HL-60 (cell line): ENCODE measurements around the gene PLPP3.
A peak's percentile ranks its signal among the peaks of the same experiment; 100 is the strongest.

Experiments used
- DNase-seq, 2 experiments: peaks; one replicate each; pipeline ENCODE4 v3.0.0-alpha.2; 2010 to 2020; ENCODE audit warnings: low read depth in 1 of 2, low spot score in 1 of 2
- H3K27ac ChIP-seq: fragments of 250-450 bp; sonication (Bioruptor Pico); replicated peaks from 2 replicates; pipeline ENCODE4 v1.5.1; 2020; ENCODE audit warnings: mild to moderate bottlenecking, moderate library complexity
- H3K27me3 ChIP-seq: fragments of 250-450 bp; sonication (Bioruptor Pico); 2 replicates; pipeline ENCODE4 v1.5.1; 2021; ENCODE audit warnings: mild to moderate bottlenecking, moderate library complexity; ENCODE audit not compliant: insufficient read depth, poor library complexity, severe bottlenecking
- H3K4me3 ChIP-seq: replicated peaks from 2 replicates; pipeline ENCODE4 v1.5.1; 2011; ENCODE audit warnings: mild to moderate bottlenecking, control low read depth, low read length; ENCODE audit not compliant: insufficient read depth
- GABPA ChIP-seq: IDR thresholded peaks from 2 replicates; pipeline ENCODE4 v1.6.1; 2012; ENCODE audit warnings: low read depth
- POLR2AphosphoS5 ChIP-seq: IDR thresholded peaks from 2 replicates; pipeline ENCODE4 v1.6.1; 2012; ENCODE audit warnings: low read depth
- SPI1 ChIP-seq: IDR thresholded peaks from 2 replicates; pipeline ENCODE4 v1.6.1; 2012; ENCODE audit warnings: low read depth, mild to moderate bottlenecking, borderline replicate concordance
- TF ChIP-seq, protein P1 (sequence below): IDR thresholded peaks from 2 replicates; pipeline ENCODE4 v1.6.1; 2012; ENCODE audit warnings: low read depth; ENCODE audit not compliant: insufficient replicate concordance
- TF ChIP-seq, protein P2 (sequence below): IDR thresholded peaks from one replicate; pipeline ENCODE4 v1.5.1; 2011; ENCODE audit warnings: low read length, control low read depth, inconsistent platforms; ENCODE audit not compliant: insufficient read depth

The PLPP3 gene

DNA sequence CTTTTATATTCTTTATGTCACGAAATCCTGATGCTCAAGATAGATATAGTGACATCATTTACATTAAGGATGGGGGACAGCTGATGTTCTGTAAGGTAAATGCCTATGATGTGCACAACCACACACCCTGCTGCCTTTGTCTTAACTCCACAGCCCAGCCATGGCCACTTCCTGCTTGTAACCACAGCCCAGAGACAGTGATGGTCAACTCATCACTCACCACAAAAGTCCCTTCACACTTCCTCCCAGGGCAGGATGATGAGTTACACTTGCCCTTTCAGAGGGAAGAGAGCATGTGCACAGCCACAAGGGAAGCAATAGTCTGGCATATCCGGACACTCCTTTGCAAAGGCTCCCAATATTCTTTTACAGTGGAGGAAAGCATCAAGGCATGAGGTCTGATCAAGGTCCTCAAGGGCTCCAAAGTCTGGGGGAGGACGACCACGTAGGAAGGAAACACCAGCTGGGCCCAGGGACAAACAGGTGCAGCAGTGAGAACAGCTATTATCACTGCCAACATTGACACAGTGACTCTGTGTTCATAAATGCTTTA lies 53.8 kb downstream of the PLPP3 start:
- Histone ChIP-seq H3K27me3 (peaks cover 5% of the 10 kb centered on the region), H3K27ac (no peak overlapping the region), H3K4me3 (no peak overlapping the region)
- peak; percentile 21 to 57 for DNase-seq
- peak; percentile 91 for TF ChIP-seq SPI1
- peak; percentile 98 for TF ChIP-seq POLR2AphosphoS5
- no peak for TF ChIP-seq GABPA
- TF ChIP-seq, protein P1, sequence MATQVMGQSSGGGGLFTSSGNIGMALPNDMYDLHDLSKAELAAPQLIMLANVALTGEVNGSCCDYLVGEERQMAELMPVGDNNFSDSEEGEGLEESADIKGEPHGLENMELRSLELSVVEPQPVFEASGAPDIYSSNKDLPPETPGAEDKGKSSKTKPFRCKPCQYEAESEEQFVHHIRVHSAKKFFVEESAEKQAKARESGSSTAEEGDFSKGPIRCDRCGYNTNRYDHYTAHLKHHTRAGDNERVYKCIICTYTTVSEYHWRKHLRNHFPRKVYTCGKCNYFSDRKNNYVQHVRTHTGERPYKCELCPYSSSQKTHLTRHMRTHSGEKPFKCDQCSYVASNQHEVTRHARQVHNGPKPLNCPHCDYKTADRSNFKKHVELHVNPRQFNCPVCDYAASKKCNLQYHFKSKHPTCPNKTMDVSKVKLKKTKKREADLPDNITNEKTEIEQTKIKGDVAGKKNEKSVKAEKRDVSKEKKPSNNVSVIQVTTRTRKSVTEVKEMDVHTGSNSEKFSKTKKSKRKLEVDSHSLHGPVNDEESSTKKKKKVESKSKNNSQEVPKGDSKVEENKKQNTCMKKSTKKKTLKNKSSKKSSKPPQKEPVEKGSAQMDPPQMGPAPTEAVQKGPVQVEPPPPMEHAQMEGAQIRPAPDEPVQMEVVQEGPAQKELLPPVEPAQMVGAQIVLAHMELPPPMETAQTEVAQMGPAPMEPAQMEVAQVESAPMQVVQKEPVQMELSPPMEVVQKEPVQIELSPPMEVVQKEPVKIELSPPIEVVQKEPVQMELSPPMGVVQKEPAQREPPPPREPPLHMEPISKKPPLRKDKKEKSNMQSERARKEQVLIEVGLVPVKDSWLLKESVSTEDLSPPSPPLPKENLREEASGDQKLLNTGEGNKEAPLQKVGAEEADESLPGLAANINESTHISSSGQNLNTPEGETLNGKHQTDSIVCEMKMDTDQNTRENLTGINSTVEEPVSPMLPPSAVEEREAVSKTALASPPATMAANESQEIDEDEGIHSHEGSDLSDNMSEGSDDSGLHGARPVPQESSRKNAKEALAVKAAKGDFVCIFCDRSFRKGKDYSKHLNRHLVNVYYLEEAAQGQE, result no peak
- TF ChIP-seq, protein P2, sequence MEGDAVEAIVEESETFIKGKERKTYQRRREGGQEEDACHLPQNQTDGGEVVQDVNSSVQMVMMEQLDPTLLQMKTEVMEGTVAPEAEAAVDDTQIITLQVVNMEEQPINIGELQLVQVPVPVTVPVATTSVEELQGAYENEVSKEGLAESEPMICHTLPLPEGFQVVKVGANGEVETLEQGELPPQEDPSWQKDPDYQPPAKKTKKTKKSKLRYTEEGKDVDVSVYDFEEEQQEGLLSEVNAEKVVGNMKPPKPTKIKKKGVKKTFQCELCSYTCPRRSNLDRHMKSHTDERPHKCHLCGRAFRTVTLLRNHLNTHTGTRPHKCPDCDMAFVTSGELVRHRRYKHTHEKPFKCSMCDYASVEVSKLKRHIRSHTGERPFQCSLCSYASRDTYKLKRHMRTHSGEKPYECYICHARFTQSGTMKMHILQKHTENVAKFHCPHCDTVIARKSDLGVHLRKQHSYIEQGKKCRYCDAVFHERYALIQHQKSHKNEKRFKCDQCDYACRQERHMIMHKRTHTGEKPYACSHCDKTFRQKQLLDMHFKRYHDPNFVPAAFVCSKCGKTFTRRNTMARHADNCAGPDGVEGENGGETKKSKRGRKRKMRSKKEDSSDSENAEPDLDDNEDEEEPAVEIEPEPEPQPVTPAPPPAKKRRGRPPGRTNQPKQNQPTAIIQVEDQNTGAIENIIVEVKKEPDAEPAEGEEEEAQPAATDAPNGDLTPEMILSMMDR, result no peak

DNA sequence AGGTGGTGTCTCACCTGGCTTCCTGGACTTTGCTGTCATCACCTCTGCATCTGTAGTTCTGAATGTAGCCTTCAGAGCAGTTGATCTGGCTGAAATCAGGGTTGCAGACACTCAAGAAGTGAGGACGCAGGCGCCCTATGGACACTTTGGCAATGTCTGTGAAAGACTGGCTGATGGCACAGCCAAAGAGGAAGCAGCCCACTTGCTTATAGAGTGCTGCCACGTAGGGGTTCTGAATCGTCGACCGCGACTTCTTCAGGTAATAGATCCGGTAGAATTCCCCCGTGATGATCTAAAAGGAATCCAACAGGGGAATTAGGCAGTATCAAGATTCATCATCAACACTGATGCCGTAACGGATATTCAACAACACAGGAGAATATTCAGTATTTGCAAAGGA lies 55.1 kb downstream of the PLPP3 start:
- Histone ChIP-seq H3K4me3 (no peak overlapping the region), H3K27me3 (no peaks in the 10 kb centered on the region), H3K27ac (no peak overlapping the region)
- TF ChIP-seq GABPA (no peak), SPI1 (no peak), POLR2AphosphoS5 (no peak)
- TF ChIP-seq, protein P1, result no peak
- TF ChIP-seq, protein P2, result no peak
- no peak for DNase-seq

DNA sequence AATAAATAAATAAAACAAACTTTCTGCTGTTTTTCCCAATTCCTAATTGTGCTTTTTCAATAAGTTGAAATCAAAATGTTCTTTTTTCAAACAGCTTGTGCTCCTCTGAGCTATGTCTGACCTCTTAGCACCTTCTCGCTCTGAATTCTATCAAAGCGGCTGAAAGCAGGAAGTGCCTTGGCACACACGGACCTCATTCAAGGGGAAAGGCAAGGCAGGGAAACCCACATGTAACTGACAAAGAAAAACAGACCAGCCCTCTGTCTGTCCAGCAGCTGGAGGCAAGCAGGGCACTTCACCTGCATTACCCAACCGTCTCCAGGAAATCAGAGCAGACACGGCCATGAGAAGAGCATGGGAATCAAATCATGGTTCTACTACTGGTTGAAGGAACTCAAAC lies 56.7 kb downstream of the PLPP3 start:
- Histone ChIP-seq H3K27me3 (no peaks in the 10 kb centered on the region), H3K4me3 (no peak overlapping the region), H3K27ac (no peak overlapping the region)
- TF ChIP-seq GABPA (no peak), SPI1 (peak; percentile 66)
- TF ChIP-seq, protein P1, result no peak
- no peak for DNase-seq
